GM13977 (cell line): ENCODE data around the gene ZBTB43.
"Not testable (repeated sequence)": the region's sequence is repeated elsewhere in the genome, so short reads cannot be mapped to it uniquely, and the experiment has no call there.

Experiments used
- DNase-seq: peaks from one replicate; pipeline ENCODE4 v3.0.0; 2012; ENCODE audit warnings: low spot score
- CTCF ChIP-seq: IDR thresholded peaks from 2 replicates; pipeline ENCODE4 v1.5.1; 2012; ENCODE audit warnings: mild to moderate bottlenecking, control low read depth; ENCODE audit not compliant: insufficient read depth; ENCODE audit errors: extremely low read depth, missing control alignments
- in situ Hi-C: fragments of 300-500 bp; cut with MboI; formaldehyde crosslinking; loops from one replicate; pipeline ENCODE4 v1.12.0; 2022; ENCODE audit warnings: low sequenced_read_pairs, low pct_unique_long_range_greater_than_20kb, mixed read lengths, inconsistent platforms; ENCODE audit not compliant: unreplicated experiment

Gene ZBTB43

GRCh38 chr9:126781186-126782052 lies 23.4 kb upstream of the ZBTB43 start:
- peak; percentile 82 for DNase-seq
- in situ Hi-C loops = no loop called here
- TF ChIP-seq CTCF = peak; percentile 94

- in situ Hi-C loops = no loop called here
- no peak for TF ChIP-seq CTCF
- no peak for DNase-seq
Measured at GRCh38 chr9:126782053-126782388, 22.8 kb upstream of the ZBTB43 start.

GRCh38 chr9:126783949-126784348 lies 20.9 kb upstream of the ZBTB43 start:
- in situ Hi-C loops = no loop called here
- DNase-seq = no peak
- no peak for TF ChIP-seq CTCF

- no peak for TF ChIP-seq CTCF
- in situ Hi-C loops = no loop called here
- no peak for DNase-seq
Measured at GRCh38 chr9:126784401-126784800, 20.4 kb upstream of the ZBTB43 start.

- DNase-seq, in situ Hi-C loops: not testable (repeated sequence)
Measured at GRCh38 chr9:126784841-126785240, 20.0 kb upstream of the ZBTB43 start.

- TF ChIP-seq CTCF = no peak
- in situ Hi-C loops = no loop called here
- DNase-seq = no peak
Measured at GRCh38 chr9:126788046-126788445, 16.8 kb upstream of the ZBTB43 start.

GRCh38 chr9:126788634-126789349 lies 16.0 kb upstream of the ZBTB43 start:
- TF ChIP-seq CTCF = no peak
- in situ Hi-C loops = no loop called here
- no peak for DNase-seq
